ENCODE data around the gene NPDC1.

DNA sequence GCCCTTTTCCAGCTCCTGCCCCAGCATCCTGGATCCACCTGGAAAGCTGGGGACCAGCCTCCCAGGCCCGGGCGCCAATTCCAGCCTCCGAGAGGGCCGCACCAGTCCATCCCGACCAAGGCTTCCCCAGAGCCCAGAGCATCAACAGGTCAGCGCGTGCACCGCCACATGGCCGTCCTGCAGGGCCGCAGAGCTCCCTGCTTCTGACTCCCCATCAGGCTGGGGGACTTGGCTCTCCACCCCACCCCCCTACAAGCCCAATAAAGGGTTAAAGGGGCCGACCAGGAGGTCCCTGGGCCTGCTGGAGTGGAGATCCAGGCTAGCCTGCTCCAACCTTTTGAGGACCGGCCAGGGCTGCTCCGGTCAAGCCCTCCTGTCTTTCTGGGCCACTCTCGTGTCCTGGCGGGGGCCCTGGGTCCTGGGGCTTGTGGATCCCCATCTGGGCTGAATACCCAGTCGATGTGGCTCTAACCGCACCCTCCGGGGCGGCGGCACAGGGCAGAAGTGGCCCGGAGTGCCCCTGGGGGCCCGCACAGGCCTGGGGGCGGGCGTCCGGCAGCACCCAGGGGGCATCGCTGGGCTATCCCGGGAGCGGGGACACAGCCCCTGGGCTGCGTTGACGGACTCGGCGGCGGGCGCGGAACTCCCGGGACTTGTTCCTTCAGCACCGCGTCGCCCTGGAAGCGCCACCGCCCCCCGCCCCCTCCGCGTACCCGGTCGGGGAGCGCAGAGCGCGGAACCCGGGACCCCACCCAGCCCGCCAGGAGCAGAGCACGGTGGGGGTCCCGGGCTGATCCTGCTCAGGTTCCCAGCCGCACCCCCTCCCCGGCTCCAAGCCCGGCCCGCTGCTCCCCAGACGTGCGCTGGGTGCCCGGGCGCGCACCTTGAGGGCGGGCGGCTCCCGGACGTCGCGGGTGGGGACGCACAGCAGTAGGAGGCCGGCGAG is 7.3 kb upstream of the NPDC1 start:
- peak; percentile 64 for TF ChIP-seq EZH2 (IDR thresholded peaks at IDR 0.05; ENCODE audit: borderline replicate concordance, insufficient read depth, low read depth, low read length, poor library complexity, severe bottlenecking)
- TF ChIP-seq, protein P1, sequence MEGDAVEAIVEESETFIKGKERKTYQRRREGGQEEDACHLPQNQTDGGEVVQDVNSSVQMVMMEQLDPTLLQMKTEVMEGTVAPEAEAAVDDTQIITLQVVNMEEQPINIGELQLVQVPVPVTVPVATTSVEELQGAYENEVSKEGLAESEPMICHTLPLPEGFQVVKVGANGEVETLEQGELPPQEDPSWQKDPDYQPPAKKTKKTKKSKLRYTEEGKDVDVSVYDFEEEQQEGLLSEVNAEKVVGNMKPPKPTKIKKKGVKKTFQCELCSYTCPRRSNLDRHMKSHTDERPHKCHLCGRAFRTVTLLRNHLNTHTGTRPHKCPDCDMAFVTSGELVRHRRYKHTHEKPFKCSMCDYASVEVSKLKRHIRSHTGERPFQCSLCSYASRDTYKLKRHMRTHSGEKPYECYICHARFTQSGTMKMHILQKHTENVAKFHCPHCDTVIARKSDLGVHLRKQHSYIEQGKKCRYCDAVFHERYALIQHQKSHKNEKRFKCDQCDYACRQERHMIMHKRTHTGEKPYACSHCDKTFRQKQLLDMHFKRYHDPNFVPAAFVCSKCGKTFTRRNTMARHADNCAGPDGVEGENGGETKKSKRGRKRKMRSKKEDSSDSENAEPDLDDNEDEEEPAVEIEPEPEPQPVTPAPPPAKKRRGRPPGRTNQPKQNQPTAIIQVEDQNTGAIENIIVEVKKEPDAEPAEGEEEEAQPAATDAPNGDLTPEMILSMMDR (IDR thresholded peaks at IDR 0.05) = no peak

Measured in B cell (primary cell).